GM03348 (cell line): ENCODE results near the gene PTPRN2.
A peak's percentile ranks its signal among the peaks of the same experiment; 100 is the strongest.
"Not testable (repeated sequence)": the region's sequence is repeated elsewhere in the genome, so short reads cannot be mapped to it uniquely, and the experiment has no call there.

Source experiments
- DNase-seq: peaks from one replicate; pipeline ENCODE4 v3.0.0; 2012; ENCODE audit warnings: low spot score

The PTPRN2 gene

DNA sequence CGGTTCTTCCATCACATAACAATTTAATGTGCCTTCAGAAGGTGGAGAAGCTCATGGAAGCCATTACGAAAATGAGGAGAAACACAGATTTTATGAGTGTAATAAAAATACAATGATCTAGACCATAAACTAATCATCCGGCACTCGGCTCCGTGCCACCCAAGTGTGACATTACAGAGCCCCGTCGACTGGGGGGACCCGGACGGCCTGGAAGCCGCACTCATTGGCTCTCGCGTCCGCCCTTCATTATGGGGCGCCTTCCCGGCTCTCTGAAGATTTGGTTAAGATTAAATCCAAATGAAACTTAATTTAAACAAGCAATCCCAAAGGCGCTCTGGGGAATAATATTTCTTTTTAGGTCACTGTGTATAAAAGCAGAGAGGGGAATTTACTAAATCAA is 1008.2 kb downstream of the PTPRN2 start:
- DNase-seq, result no peak

DNA sequence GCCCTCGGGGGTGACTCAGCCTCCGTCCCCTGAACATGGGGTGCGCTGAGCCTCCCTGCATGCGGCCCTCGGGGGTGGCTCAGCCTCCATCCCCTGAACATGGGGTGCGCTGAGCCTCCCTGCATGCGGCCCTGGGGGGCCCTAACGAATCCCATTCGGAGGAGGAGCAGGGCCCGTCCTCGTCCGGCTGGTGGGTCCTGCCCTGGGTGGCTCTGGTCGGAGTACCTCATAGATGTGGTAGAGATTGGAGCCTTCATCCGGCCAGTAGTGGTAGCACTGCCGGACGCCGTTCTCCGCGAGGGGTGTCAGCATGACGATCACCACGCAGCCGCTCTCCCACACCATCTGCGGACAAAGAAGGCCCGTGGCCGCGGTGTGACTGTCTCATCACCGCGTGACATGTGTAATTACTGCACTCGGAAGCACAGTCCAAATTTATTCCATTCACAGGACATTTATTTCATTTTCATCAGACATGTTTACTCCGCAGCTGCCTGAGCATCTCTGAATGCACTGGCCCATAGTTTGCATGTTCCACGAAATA is 1009.8 kb downstream of the PTPRN2 start:
- DNase-seq, result no peak

DNA sequence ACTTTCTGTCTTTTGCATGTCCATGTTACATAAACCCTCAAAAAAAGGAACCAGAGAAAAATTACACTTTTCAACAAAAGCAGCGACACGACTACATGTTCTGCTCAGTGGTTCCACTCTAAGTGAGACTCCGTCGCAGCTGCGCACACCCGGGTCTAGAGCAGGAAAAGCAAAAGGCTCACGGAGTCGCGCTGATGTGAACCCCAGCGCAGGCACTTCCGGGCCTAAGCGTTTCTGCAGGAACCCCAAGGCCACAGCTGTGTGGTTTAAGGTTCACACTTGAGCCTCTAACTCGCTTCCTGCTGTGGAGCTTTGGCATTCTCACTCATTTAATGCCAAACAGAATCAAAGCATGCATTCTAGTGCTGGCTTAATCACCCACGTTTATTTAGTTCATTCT is 1010.6 kb downstream of the PTPRN2 start:
- no peak for DNase-seq

DNA sequence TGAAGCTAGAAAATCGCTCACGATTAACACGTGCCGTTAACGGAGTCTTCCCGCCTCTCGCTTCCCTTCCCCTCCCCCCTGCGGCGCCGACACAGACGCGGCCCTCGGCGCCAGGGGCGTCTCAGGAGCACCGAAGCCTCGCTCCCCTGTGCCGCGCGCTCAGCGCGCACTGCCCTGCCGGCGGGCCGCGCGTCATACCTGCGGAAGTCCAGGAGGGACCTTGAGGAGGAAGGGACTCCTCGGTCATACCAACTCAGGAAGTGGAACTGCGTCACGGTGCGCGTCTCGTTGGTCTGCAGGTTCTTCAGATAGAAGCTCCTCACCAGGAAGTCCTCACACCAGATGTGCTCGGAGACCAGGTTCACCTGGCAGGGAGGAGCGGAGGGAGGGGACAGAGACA is 1011.2 kb downstream of the PTPRN2 start:
- DNase-seq, result no peak

DNA sequence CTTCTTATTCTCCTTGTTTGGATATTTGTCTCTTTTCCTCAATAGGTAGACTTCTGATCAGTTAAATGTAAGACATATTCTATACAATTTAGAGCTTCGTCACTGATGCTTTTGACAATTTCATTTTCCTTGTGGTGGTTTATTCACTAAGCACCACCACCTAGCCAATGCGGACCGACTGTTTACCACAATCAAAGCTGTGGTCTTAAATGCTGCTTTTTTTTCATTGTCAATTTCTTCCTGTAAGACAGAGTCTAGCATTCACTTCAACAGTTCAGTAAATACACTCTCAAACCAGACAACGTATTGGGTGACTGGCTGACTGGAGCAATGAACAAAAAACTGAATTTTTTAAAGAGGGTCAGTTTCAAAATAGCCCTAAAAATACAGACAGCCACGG is 1011.8 kb downstream of the PTPRN2 start:
- DNase-seq, result no peak

DNA sequence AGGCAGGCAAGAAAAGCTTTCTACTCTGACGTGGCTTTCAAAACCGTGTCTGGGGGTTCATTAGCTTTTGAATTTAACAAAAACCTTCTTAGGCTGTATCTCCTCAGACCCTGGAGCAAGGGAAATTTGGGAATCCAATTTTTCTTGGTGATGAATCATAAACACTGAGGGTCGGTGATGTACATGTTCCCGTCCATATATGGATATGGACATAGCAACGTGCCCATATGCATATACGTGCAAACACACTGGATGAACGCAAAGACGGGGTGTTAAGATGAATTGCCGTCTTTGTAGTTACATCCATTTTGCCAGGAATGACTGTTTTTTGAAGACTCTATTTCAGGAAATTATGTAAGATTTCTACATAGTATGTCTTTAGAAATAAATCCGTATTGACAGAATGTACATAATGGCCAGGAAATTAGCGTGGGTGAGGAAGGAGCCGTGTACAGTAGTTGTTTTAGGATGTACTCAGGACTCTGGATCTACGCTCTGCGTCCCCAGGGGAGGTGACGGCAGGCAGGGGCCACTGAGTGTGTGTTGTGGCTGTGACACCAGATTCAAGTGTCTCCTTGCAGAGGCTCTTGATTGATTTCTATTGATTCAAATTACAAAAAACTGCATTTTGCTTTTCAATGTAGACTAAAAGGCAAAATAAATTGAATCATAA is 1012.6 kb downstream of the PTPRN2 start:
- no peak for DNase-seq

DNA sequence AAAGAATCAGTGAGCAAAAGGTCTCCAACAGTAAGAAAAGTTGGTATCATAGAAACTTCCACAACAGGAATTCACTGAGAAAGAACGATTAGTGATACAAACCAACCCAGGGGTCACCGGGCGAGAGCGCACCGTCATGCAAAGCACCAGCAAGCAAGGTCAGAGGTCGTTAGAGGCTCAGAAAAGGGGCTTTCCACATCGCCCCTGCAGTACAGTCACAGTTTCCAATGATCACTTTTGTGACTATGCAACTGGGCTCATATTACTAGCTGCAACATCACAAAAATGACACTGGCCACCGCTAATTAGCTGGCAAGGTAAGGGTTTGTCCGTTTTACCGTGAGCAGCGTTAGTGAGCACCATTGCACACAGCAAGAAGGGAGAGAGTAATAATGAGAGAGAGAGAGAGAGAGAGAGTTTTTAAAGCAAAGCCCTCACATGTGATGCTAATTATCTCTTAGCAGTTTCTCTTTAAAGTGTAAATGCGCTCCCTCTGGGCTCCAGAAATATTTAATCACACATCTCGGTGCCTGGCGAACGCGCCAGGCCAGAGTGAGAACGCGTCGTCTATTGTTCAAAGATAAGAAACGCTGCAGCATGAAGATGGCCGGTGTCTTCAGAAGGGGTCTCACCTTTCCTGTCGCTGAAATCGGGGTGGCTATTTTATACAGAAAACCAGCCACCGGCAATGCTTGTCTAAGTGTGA is 1013.4 kb downstream of the PTPRN2 start:
- no peak for DNase-seq

DNA sequence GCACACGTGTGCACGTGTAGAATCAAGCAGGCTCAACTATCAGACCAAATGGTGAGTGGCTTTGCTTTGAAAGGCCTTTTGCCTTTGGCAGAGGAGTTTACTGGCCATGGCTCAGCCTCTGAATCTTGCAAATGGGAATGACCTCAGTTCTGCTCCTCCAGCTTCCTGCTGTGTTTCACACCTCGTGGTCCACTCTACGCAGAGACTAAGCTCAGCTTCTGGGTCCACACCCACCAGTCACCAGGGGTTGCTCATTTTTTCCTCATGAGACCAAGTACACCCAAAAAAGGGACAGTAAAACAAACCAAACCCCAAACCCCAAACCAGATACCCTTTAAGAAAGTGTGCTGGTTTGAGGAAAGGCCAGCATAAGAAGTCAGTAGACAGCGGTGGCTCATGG is 1014.4 kb downstream of the PTPRN2 start:
- no peak for DNase-seq

DNA sequence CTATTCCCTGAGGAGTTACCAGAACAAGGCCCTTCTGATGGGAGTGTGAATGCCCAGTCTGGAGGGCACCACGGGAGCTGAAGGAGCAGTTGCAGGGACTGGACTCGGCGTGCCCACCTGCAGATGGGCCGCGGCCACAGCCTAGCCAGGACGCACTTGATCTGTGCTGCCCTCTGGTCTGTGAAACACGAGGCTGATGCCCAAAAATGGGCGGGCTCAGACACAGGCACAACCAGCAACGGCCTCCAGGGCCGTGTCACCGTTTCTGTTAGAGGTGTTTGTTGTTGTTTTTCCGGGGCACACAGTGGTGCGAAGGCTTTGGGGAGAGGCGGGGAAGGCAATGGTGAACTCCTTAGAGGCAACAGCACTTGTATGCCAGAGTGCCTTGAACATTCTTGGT is 1015.0 kb downstream of the PTPRN2 start:
- no peak for DNase-seq

DNA sequence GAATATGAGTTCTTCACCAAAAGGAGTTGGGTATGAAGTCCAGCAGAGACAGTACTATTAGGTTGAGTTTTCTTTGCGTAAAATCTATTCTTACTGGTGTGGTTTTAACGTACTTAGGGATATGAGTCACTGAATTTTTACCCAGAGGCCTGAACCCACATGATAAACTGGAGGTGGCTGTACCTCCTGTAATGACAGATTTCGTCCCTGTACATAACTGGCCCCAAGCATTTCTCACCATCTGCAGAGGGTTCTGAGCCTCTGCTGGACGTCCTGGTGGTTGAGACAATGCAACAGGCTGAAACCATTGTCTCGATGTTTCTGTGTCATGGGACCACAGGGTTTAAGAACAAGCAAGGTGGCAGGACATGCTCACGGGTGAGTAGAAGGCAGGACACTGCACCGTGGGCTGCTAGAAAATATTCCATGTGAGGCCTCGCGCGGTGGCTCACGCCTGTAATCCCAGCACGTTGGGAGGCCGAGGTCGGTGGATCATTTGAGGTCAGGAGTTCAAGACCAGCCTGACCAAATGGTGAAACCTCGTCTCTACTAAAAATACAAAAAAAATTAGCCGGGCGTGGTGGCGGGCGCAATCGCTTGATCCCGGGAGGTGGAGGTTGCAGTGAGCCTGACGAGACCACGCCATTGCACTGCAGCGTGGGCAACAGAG is 1017.0 kb downstream of the PTPRN2 start:
- DNase-seq, result no peak

DNA sequence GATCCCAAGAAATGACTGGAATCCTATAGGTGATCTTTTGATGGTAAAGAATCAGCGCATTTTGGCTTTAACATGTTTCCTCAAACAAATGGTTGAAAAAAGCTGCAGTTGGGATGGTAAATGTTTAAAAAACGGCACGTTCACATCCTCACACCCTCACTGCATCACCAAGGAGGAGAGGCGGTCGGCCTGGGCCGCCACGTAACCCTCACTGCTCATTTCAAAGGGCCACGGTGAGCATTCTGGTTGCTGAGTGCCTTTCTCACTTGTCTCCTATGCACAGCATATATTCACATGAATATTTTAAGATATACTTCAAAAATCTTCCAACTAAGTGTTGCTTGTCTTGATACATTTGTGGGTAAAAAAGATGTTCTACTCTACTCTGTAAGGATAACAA is 1017.7 kb downstream of the PTPRN2 start:
- no peak for DNase-seq

DNA sequence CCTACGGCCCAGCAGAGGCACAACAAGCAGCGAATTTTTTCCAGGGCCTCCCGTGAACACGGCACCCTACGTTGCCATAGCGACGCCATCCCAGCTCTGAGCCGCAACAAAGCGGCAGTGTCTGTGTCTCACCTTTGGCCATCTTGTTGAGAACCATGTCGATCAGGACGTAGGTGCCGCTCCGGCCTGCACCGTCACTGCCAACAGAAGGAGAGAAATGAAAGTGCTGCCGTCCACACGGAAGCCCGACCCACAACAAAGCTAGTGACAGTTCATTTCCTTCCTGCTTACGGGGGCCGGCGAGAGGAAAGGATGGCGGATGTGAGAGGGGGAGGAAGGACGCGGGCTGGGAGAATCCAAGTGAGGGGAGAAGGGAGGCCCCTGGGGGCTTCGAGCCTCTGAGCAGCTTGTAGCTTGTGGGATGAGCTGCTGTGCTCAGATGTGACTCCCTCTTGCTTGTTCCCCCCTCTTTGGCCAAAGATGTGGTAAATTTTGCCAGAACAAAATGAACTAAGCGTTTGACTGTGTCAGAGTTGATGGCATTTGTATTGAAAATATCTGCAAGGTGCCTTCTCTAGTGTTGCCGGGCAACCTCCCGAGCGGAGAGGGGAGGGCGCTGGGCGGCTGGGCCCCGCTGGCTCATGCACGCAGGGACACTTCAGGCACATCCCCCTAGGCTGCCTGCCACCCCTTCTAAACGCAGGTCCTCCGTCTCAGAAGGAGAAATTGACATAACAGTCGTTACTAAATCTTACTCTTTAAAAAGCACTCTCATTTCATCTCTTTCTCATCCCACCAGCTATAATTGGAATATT is 1018.6 kb downstream of the PTPRN2 start:
- DNase-seq, result peak; percentile 50

DNA sequence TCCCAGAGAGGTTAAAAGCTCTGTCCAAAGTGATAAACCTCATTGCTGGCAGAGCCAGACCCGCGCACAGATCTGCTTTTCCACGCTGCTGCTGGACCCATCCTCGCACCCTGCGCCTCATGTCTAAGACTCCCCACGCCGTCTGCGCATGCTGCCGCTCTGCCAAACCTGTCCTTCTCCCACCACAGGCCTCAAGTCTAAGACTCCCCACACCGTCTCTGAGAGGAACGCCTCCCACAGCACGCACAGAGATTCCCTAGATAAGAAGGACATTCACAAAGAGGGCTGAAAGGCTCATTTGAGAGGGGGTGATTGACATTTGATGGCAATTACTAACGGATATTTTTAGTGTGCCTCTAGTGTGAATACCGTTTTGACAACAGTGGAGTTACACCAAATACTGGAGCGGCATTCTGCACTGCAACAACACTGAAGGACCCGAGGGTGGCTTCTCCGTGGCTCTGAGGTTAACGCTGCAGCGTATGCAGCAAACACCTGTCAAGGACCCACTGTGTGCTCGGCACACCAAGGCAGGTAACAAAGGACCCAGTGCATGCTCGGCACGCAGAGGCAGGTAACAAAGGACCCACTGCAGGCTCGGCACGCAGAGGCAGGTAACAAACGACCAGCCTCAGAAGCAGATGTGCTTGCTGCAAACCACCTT is 1019.4 kb downstream of the PTPRN2 start:
- DNase-seq, result no peak

DNA sequence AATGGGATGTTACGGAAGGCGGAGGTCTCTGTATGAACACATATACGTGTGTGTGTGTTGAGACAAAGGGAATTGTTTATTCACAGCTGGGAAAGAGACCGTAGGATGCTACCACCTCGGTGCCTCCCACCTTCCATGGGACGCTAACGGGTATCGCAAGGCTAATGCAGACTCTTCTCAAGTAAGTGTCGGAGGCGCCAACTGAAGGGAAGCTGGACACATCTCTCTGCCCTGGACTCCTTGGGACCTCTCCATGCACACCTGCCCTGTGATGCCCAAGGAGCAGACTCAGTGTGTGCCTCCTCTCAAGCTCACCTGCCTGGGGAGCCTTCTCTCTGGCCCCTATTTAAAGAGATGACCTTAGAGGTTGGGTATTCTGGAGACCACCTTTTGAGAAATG is 1020.0 kb downstream of the PTPRN2 start:
- no peak for DNase-seq

DNA sequence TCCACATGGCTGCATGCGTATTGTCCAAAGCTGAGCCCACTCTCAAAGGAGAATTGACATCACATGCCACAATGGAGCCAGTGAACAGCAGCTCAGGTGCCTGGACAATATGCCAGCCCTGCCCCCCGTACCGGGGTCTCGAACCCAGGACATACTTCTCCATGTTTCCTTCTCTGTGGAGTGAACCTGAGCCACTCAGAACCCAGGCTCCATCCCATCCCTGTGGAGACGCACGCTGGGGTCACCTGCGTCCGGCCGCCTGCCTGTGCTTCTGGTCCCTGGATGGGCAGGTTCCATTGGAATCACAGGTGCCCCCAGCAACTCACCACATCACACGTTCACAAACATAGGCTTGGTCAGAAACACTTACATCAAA is 1021.0 kb downstream of the PTPRN2 start:
- DNase-seq, result no peak

DNA sequence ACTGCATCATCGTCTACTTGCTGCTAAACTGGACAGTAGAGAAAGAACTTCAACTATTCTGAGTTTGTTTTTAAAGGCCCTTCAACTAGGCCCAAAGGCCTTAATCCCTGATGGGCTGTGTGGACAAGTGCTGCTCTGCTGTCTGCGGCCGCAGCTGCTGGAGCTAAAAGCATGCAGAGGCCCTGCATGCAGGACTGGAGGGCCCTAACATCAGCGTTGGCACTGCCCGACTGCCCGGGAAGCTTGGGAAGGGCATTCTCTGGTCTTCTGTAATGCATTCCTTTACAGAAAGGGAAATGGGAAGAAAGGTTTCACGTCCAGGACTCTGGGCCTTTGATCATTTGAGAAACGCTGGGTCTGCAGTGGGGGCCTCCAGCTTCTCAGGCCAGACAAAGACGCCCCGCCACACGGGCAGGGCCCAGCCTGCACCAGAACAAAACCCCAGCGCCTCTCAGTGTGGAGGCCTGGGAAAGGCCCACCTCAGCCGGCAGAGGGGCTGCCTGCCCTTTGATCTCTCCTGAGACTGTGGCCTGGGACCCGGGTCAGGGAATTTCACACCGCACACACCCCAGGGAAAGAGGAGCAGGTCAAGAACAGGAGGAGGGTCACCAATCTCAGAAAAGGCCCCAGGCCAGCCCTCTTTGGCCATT is 1021.5 kb downstream of the PTPRN2 start:
- DNase-seq, result no peak

DNA sequence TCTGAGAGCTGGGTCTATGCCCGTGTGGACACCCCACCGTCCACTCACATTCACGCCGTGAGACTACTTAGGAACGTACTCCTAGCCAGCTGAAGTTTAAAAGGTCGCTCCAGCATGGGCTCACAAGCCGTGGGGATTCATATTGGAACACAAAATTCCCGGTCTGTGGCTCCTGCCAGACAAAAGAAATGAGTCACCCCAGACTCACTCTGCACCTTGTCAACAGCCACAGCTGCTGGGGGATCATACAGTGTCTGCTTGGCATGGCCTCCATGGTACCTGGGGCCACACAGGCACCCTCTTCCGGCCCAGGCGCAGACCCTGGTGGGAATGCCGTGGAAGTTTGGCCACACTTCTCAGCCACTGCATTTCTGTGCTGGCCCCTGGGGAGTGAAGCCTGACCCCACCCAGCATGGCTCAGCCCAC is 1022.4 kb downstream of the PTPRN2 start:
- DNase-seq, result no peak

DNA sequence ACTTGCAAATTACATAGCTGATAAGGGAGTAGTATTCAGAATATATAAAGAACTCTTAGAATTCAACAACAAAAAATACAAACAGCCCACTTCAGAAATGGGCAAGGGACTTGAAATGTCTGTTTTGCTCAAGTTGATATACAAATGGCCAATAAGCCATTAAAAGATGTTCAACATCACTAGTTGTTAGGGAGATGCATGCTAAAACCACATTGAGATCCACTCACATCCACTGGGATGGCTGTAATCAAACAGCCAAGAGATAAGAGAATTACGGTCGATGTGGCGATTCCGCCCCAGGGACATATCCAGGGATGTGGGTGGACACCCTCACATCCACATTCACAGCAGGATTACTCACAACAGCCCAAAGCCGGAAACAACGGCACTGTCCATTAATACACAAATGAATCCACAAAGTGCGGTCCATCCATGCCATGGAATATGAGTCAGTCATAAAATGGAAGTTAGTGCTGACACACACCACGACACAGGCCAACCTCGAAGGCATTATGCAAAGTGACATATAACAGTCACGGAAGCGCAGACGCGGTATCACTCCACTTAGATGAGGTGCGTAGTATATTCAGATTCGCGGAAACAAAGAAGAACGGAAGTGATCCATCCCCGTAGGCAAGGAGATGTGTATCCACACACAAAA is 1023.0 kb downstream of the PTPRN2 start:
- DNase-seq, result no peak

DNA sequence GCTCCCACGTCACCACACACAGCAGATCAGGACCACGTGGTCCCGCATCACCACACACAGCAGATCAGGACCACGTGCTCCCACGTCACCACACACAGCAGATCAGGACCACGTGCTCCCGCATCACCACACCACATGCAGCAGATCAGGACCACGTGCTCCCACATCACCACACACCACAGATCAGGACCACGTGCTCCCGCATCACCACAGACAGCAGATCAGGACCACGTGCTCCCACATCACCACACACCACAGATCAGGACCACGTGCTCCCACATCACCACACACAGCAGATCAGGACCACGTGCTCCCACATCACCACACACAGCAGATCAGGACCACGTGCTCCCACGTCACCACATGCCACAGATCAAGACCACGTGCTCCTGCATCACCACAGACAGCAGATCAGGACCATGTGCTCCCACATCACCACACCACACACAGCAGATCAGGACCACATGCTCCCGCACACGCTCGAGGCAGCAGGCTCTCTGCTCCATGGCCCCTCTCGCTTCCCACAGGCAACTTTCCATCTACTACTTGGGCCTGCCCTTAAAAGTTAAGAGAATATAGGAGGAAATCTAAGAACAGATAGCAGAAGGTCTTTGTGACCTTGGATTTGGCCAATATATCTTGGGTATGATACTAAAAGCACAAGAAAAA is 1024.0 kb downstream of the PTPRN2 start:
- DNase-seq, result not testable (repeated sequence)
